NCI-H2029 treated with DMSO at 0.1 percent for 48 hours (cell line): ENCODE data around the gene NTRK2.

Experiments used
- DNase-seq: peaks from one replicate; lab custom pipeline; 2025; lab: John Stamatoyannopoulos, UW

NTRK2 gene

DNA sequence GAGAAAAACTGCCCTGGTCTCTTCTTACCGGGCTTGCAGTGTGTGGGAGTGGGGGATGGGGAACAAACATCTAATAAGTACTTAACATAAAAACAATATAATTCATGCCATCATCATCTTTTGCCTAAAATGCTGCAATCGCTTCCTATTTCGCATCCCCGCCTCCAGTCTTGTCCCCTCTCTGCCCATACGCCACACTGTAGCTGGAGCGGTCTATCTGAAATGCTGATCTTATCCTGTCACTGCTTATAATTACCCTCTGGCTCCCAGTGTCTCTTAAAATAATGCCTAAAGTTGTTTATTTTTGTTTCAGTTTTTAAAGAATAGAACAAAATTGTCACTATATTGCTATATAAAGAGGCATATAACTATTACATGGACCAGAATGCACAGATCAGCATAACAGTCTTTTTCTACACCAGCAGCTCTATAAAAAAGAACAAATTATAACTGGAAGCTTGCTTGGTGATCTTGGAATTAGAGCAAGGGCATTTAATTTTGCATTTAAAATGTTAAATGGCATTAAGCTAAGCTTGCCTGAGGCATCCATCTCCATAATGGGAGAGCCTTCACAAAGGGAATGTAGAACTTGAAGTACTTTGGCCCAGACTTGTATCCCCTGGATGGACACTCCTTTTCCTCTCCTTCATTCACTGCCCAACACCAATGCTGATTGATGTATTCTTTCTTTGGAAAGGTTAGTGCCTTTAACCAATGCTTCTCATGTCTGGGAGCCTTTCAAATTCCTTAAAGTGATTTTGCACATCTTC lies 12.2 kb downstream of the NTRK2 start:
- no peak for DNase-seq

DNA sequence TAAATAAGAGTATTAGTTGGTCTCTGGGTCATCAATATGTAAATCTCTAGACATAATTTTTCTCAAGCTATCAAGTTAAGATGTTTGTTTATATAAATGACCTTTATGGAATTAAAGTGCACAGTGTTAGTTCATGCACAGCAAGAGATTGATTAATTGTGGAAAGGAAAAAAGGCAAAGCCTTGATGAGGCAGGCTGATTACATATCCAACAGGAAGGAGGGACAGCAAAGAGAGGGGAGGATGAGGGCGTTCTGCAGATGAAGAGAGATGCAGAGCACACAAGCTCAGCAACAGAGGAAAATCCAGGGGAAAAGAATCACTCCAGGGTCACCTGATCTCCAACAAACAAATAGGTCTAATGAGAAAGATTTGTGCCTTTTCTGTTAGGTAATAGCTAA lies 16.5 kb downstream of the NTRK2 start:
- no peak for DNase-seq

DNA sequence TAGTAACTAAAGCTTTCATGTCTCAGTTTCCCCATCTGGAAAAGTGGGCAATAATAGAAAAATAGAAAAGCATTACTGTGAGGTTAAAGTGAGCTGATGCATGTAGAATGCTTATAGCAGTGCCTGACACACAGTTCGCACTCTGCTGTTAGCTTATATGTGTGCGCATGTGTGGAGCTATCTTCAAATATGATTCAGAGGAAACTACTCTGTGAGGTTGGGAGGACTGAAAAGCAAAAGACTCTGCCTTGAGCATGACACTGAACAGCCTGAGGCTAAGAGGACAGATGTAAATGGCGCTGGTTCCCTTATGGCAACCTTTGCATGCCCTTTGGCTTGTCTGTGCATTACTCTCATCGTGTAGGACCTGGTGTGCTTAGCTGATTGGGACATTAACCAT lies 19.4 kb downstream of the NTRK2 start:
- DNase-seq: no peak

DNA sequence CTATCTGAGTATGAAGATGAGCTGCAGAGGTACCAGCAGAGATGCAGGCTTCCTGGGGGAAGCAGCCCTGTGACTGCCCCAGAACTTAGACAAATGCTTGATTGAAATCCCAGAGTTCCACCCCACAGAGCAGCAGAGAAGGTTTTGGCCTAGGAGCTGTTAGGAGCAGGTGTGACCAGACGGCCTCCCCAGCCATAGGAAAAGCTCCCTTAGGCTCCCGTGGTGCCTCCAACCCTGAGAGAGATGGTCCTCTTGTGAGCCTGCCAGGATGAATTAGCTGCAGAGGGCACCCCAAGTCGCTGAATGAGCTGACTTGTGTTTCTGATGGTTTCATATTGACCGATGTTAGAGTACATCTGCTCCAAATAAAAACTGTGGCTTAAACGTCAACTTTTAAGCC lies 22.1 kb downstream of the NTRK2 start:
- no peak for DNase-seq

DNA sequence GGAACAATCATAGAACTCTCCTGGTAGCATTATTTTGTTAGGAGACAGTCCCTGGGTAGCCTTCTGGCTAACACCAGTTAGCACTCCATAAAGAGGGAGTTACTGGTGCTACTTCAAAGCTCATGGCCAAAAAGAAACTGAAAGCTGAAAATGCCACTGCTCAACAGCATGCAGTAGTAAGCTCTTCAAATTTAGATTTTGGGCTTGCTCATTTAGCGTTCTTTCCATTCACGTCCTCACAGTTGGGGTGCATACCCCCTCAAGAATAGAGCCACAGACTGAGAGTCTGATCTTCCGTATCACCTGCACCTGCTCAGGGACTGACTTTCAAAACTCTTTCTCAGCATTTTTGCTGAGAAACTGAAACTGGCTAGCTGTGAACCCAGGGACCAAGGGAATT lies 24.7 kb downstream of the NTRK2 start:
- no peak for DNase-seq

DNA sequence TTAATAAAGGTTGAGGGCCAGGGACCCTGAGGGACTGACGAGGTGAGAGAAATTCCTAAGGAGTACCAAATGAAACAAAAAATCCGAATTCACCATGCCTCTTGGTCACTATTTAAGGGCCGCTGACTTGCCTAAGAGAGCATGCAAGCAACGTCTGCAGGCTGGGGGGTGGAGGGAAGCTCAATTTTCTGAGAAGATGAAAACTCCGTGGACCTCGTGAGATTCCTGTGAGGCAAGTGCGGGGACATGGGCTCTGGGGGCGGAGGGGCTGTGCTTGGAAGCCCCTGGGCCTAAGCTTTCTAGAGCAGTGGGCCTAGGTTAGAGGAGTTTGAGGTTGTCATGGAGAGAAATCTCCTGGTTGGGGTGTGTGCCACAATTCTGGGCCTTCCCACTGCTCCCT lies 27.5 kb downstream of the NTRK2 start:
- DNase-seq: no peak

DNA sequence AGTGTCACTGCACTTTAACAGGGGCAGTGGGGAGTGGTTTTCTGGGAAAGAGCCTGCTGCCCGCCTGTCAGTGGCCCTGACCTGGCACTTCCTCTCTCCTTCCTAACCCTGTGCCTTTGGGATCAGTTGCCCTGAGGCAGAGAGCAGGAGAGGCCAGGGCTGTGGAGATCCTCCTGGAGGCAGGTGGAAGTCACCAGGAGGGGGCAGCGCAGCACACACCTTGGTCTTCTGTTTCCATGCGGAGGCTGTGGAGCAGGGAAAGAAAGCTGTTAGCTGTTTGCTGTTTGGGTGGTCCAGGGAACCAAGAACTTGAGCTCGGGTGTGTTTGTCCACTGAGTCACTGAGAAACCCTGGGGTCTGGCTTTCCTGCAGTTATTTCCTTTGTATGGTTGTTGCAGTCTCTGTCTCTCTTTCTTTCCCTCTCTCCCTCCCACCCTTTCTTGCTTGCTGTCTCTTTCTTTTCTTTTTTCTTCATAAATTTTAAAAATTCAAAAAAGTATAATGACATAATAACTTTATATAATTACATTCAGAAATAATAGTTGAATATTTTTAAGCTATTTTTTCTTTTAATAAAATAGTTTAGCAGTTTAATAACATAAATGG lies 28.1 kb downstream of the NTRK2 start:
- DNase-seq: no peak

DNA sequence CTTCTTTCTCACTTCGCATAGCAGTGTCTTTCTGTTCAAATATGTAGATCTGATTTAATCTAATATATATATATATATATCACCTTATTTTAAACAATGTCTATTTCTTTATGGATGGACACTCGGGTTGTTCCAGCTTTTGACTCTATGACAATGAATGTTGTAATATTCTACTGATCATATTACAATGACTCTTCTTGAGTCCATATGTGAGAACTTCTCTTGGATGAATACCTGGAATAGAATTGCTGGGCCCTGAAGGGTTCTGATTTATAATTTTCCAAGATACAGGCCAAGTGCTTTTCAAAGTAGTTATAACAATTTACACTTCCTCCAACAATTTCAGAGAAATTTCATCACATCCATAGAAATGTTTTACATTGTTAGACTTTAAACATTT lies 28.8 kb downstream of the NTRK2 start:
- no peak for DNase-seq

DNA sequence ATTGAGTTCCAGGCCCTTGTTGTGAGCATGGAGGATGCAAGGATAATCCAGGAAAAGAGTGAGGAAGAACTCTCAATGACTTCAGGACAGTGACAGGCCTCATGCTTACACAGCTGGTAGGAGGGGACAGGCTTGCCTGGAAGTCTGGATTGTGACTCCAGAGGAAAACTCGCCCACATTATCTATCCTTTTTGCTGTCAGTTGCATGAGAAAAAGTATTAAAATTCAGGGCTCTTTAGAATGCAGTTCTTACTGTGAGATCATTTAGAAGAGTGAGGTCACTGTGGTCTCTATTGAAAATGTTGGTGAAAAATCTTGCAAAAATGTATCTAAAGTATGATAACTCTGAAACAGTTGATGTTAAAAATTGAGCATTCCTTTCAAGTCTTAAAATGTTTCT lies 30.5 kb downstream of the NTRK2 start:
- no peak for DNase-seq

DNA sequence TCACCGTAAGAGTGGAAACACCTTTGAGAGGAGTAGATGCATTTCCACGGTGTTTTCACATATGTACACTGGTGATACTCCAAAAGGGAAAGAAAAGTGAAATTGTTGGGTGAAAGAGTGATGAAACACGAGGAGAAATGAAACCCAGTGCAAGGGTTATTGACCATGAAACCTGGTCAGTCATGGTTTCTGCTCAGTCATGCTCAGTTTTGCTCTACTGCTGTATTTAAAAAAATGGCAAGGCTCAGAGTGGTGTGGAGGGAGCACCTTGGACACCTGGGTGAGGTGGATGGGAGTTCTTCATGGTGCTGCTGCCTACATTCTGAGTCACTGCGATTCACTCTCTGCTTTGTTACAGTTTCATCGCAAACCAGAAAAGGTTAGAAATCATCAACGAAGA lies 32.3 kb downstream of the NTRK2 start:
- DNase-seq: no peak

DNA sequence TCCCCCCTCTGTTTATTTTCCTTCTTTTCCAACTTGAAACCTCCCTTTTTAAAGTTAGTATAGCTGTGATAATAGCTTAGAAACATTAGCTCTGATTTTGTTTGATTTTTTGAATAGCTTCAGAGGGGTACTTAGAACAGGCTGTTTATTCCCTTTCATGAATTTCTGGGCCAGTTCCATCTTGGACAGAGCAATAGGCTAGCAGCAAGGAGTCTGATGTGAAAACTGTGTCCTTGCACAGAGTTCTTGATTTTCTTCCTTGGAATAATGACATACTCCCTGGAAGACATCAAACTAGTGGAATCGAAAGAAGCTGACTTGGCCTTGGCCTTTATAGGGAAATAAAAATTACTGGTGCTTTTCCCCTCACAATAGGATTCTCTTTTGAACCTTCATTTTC lies 32.9 kb downstream of the NTRK2 start:
- DNase-seq: no peak

DNA sequence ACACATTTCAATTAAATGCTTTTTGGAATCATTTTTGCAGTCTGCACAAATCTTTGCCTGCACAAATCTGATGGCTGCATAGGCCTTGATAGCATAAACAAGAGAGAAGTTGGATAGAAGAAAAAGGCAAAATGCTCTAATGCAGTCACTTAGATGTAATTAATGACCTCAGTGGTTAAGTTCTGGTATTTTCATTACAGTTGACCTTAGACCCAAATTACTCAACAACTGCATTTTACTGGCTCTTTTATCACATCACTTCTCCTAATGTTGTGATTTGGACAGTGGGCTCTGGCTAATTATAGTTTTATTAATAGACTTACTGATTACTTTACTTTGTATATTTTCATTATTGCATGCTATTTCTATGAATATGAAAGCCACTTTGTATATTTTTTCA lies 34.3 kb downstream of the NTRK2 start:
- no peak for DNase-seq

DNA sequence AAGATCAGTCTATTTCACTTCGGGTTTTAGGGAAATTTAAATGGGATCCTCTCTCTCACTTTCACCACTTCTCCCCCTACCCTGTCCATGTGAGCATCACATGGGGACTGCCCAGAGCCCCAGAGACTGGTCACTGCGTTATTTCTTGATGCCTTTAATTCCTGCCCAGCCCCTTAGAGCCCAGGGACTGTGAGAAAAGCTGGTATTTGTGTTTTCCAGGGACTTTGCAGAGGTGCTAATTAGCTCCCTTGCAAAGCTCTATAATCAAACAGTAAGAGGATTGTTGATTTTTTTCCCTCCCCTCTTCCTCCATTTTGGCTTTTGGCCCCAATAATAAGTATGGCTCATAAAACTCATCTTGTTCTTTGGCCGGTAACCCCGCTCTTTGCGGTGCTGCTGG lies 35.6 kb downstream of the NTRK2 start:
- DNase-seq: no peak

DNA sequence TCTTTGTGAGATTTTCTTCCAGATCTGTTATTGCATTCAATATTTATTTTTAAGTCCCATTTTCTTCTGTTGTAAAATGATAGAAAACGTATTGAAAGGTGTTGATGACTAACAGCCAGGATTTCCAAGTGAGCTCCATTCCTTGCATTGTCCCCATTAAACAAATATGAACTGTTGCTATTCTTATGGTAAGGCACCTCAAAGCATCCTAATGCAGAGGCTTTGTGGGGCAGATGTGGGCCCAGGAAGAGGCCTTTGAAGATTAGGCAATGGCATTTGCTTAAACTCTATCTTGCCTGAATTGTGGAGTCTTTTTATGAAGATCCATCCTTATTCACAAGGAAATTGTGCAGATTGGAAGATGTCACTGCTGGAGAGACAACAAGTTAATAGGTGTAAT lies 38.9 kb downstream of the NTRK2 start:
- no peak for DNase-seq

DNA sequence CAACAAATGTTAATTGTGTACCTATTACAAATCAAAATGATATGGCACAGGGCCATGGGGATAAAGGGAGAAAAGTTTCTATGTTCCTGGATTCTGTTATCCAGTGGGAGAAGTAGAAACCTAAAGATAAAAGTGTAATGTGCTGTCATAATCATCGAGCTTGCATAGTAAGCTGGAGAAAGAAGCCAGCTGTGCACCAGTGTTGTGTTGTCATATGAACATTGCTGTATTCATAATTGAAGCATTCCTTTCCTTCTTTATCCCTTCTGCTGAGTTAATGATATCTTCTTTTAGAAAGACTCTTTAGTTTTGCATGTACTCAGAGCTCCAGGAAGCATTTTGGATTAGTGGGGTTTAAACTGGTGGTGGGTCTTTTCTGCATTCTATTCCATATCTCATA lies 39.5 kb downstream of the NTRK2 start:
- no peak for DNase-seq

DNA sequence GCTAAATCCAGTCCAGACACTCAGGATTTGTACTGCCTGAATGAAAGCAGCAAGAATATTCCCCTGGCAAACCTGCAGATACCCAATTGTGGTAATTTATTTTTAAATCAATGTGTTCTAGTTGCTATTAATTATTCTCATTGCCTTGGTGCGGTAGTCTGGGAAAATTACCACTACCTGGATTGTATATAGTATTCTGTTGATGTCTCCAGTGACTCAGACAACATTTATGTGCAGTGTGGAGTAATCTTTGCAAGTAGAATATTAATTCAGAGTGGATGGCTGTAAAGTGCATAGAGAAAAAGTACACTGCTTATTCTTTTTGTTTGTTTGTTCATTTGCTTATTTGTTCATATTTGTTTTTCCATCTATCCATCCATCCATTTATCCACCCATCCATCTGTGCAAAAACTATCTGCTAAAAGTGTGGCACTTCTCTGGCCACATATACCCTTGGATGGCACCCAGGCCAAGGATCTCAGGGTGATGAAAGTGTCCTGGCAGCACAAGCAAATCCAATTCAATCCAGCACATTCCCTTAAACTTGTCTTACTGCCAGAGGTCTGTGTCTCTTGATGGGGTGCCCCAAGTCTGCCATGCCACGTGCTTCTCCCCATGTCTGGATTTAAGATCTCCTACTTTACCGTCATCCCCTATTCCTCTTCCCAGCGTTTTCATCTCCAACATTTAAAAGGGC lies 41.3 kb downstream of the NTRK2 start:
- DNase-seq: no peak

DNA sequence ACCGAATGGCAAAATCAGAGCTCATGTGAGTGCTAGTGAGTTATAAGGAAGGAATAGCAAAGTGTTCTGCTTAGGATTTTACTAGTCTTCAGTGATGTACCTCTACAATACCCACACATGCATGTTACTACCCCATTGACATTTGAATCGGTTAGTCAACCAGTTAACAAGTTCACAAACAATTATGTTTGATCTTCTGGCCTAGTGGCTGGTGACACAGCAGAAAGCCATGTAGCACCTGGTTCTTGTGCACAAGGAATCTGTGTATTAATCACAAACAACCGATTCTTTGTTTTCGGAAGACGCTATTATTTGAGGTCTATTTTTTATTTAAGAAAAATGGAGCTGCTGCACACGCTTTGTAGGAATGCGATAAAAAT lies 41.9 kb downstream of the NTRK2 start:
- DNase-seq: no peak

DNA sequence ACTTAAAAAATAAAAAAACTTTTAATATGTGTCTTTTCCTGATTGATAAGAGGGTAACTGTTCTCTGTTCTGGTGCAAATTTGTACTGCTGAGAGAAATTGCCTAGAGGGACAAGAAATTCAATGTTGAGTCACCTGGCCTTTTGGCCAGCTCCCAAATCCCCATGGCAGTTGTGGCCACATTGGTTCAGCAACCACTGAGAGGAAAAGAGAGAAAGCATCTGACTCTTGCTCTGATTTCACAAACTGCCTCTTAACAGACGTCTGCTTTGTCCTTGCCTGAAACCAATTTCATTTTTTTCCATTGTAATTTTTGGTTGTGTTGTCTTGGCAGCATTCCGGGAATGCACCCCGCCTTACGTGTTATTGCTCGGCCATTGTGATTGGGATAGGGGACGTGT lies 42.4 kb downstream of the NTRK2 start:
- DNase-seq: no peak

DNA sequence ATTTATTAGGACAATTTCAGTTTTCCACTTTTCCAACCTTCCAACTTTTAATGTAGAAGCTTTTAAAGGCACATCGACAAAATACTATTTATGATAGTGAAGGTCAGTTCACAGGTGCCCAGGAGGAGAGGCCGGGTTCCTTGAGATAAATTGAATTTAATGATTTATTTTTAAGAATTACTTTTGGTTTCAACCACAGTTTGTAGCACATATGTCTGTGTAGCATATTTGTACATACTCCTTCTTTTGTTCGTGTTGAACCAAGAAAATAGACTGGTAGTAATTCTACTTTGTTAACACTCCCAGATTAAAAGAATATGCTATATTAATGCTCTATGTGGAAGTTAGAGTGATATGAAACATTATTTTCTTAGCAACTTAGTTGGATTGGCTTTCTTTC lies 46.7 kb downstream of the NTRK2 start:
- DNase-seq: no peak

DNA sequence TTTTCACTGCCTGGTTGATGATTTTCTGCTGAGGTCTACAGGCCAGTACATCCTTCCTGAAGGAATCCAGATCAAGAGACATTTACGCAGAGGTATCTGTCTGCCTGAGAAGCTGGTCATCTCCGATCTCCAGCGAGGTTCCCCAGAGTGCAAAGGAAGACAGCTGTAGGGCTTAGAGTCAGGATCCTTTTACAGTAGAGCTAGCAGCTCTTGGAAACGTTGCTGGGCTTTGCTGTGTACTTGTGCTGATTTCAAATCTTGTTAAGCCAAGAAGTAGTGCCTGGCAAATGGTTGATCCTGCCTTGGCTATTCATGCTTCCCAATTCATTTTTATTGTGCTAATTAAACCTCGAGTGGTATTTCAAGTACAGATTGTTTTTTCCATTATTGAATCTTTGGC lies 48.9 kb downstream of the NTRK2 start:
- DNase-seq: no peak

DNA sequence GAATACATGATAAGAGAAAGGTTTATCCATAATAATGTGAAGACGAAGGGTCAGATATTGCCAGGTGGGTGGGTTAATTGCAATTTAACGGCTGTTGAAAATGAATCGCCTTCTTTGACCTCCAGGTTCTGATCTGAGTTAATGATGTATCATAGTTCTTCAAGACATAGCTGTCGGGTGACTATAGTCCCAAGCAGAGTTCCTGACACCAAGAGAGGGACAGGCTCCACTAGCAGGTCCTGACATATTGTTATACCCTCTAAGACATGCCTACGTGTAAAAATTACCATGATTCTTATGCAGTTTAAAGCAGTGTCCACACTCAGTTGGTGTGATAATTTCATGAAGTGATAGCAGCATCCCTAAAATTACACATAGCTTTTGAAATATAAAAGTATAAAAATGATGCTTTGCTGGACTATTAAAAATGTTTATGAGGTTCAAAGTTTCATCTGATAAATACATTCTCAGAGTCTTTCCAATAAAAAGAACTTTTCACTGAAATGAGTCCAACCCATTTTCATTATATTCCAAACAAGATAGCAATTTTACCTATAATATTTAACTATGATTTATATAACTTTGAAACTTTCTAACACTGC lies 53.0 kb downstream of the NTRK2 start:
- DNase-seq: no peak

DNA sequence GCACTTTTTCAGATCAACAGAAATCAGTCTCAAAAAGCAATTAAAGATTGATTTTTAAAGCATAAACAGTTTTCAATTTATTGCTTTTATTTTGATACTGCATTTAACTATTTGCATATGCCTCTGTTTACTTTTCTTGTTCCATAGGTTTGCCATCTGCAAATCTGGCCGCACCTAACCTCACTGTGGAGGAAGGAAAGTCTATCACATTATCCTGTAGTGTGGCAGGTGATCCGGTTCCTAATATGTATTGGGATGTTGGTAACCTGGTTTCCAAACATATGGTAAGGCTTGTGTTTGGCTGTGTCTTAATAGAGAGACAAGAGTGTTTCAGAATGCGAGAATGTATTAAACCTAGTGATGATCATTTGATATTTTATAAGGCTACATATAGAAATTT lies 53.9 kb downstream of the NTRK2 start:
- no peak for DNase-seq

DNA sequence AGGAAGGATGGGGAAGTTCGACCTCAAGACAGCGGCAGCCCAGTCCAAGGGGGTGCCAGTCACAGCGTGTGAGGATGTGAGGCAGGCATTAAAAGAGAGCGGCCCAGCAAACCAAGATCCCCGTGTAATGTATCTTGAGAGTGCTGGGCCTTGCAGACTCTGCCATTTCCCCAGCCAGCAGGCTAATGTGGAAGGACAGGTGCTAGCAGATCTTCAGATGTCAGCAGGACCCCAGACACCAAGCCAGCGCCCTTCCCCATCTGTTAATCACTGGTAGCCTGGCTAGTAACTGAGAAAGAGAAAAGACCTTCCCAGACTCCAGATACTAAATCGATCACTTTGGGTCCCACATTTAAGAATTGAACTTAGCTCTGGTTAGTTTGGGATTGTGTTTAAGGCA lies 62.2 kb downstream of the NTRK2 start:
- no peak for DNase-seq
